Panc1 (cell line): Measurements from ENCODE around the gene RPL21. TPM values are rescaled to one million over a fixed set of nuclear protein-coding genes. Genes with fewer than 3 reads are reported as not detected.

ENCODE experiments used
- ATAC-seq: fragments of 200-7000 bp; cut with Tn5 transposase; 2 replicates; pipeline ENCODE4 v1.9.1; 2020; ENCODE audit warnings: mild to moderate bottlenecking, moderate library complexity
- BruUV-seq: library from RNA; stranded (reverse); fragments of 400-500 nt; replicated peaks from 2 replicates; lab custom pipeline; 2021; lab: Mats Ljungman, UMichigan
- CTCF ChIA-PET: fragments of 300-600 bp; sonication (Branson Sonifier 250); formaldehyde crosslinking; loops from one replicate; lab custom pipeline; 2022; ENCODE audit warnings: antibody characterized with exemption; lab: Charles Lee
- POLR2A ChIA-PET: fragments of 300-600 bp; sonication (Branson Sonifier 250); formaldehyde crosslinking; loops from one replicate; lab custom pipeline; 2022; ENCODE audit warnings: antibody characterized with exemption; lab: Charles Lee
- DNase-seq: peaks from one replicate; pipeline ENCODE4 v3.0.0-alpha.2; 2010; ENCODE audit warnings: low read depth, low spot score
- H3K27ac ChIP-seq: 2 replicates; pipeline ENCODE4 v1.5.1; 2011; ENCODE audit warnings: mild to moderate bottlenecking, low read length, inconsistent platforms
- H3K27me3 ChIP-seq: fragments of 200-500 bp; sonication (Bioruptor generic); 2 replicates; pipeline ENCODE4 v1.6.0; 2014; ENCODE audit warnings: low read length, inconsistent platforms; ENCODE audit not compliant: control insufficient read depth, insufficient read depth
- H3K36me3 ChIP-seq: fragments of 200-500 bp; sonication (Bioruptor generic); 2 replicates; pipeline ENCODE4 v1.5.1; 2014; ENCODE audit warnings: inconsistent platforms, mild to moderate bottlenecking, low read length, moderate library complexity; ENCODE audit not compliant: control insufficient read depth, insufficient read depth
- H3K4me1 ChIP-seq: 2 replicates; pipeline ENCODE4 v1.5.1; 2011; ENCODE audit warnings: inconsistent platforms, mild to moderate bottlenecking, low read length, moderate library complexity; ENCODE audit not compliant: control insufficient read depth, insufficient read depth
- H3K4me3 ChIP-seq, 2 experiments: 2 replicates each; pipeline ENCODE4 v1.5.1; 2011 to 2012; ENCODE audit warnings: low read depth in 2 of 2, low read length in 2 of 2, mild to moderate bottlenecking in 2 of 2, inconsistent platforms in 1 of 2, moderate library complexity in 1 of 2
- H3K9me3 ChIP-seq: fragments of 200-500 bp; sonication (Bioruptor generic); 2 replicates; pipeline ENCODE4 v1.5.1; 2014; ENCODE audit warnings: low read depth, mild to moderate bottlenecking, inconsistent platforms, low read length, moderate library complexity; ENCODE audit not compliant: control insufficient read depth, insufficient read depth
- CTCF ChIP-seq: fragments of 450-650 bp; IDR thresholded peaks from 2 replicates; pipeline ENCODE4 v1.5.1; 2017; ENCODE audit warnings: mild to moderate bottlenecking
- POLR2AphosphoS5 ChIP-seq: IDR thresholded peaks from 2 replicates; pipeline ENCODE4 v1.6.1; 2012; ENCODE audit warnings: mild to moderate bottlenecking, low read depth, low read length, moderate library complexity
- REST ChIP-seq, 2 experiments: IDR thresholded peaks; 2 replicates each; pipeline ENCODE4 v1.6.1; 2011 to 2012; ENCODE audit warnings: low read depth in 2 of 2, control low read depth in 1 of 2, low read length in 1 of 2, mild to moderate bottlenecking in 1 of 2, moderate library complexity in 1 of 2; ENCODE audit not compliant: insufficient read depth in 1 of 2
- SIN3A ChIP-seq: IDR thresholded peaks from 2 replicates; pipeline ENCODE4 v1.6.1; 2012; ENCODE audit warnings: low read depth, mild to moderate bottlenecking, low read length, moderate library complexity, borderline replicate concordance; ENCODE audit not compliant: insufficient read depth
- TCF7L2 ChIP-seq: IDR thresholded peaks from 2 replicates; pipeline ENCODE4 v1.6.1; 2011; ENCODE audit warnings: mild to moderate bottlenecking, low read depth, low read length, inconsistent platforms
- in situ Hi-C: cut with HindIII; loops from 2 replicates; pipeline ENCODE4 v1.10.0; 2016; ENCODE audit warnings: low sequenced_read_pairs, low pct_unique_long_range_greater_than_20kb
- intact Hi-C: fragments of 100-400 bp; cut with micrococcal nuclease; formaldehyde crosslinking; loops from one replicate; pipeline ENCODE4 v1.10.0; 2022; ENCODE audit not compliant: unreplicated experiment
- total RNA-seq: library from RNA; stranded (reverse); gene quantifications from one replicate; pipeline ENCODE4 v1.2.1, GENCODE V29; 2021; ENCODE audit not compliant: unreplicated experiment

The RPL21 gene
- total RNA-seq, 1 experiment from 2014 or later = 702 TPM

- Histone ChIP-seq H3K36me3 (no peaks in the 10 kb centered on the region), H3K4me1 (no peaks in the 10 kb centered on the region), H3K27me3 (no peaks in the 10 kb centered on the region), H3K27ac (no peak overlapping the region), H3K9me3 (no peaks in the 10 kb centered on the region), H3K4me3 (no peak overlapping the region)
- ChIA-PET CTCF (no interaction called here), POLR2A (no interaction called here)
- in situ Hi-C loops (no loop called here), intact Hi-C loops (no loop called here)
- DNase-seq (no peak), ATAC-seq (no peak)
- TF ChIP-seq POLR2AphosphoS5 (no peak), REST (IDR thresholded peaks at IDR 0.05; ENCODE audit: insufficient read depth in 1 of 2, low read depth in 2 of 2, low read length in 1 of 2) (no peak), CTCF (no peak), SIN3A (no peak), TCF7L2 (no peak)
- no TSS peak for BruUV-seq
Measured at GRCh38 chr13:27233964-27234363, 17.4 kb upstream of the RPL21 start.

- BruUV-seq = no TSS peak
- Histone ChIP-seq H3K27ac (no peak overlapping the region), H3K27me3 (no peaks in the 10 kb centered on the region), H3K36me3 (no peaks in the 10 kb centered on the region), H3K9me3 (no peaks in the 10 kb centered on the region), H3K4me3 (no peak overlapping the region), H3K4me1 (no peaks in the 10 kb centered on the region)
- ChIA-PET CTCF (no interaction called here), POLR2A (no interaction called here)
- no peak for DNase-seq
- no peak for ATAC-seq
- intact Hi-C loops = no loop called here
- in situ Hi-C loops = no loop called here
- TF ChIP-seq SIN3A = no peak
- TF ChIP-seq POLR2AphosphoS5 = no peak
- no peak for TF ChIP-seq TCF7L2
- no peak for TF ChIP-seq CTCF
- no peak for TF ChIP-seq REST (IDR thresholded peaks at IDR 0.05; ENCODE audit: insufficient read depth in 1 of 2, low read depth in 2 of 2, low read length in 1 of 2)
Measured at GRCh38 chr13:27236478-27236877, 14.9 kb upstream of the RPL21 start.
